Stimulated activated CD8-positive, alpha-beta memory T cell treated with anti-CD3 and anti-CD28 coated beads, Interleukin-2, amount 100 ng/mL, for 1 hour (primary cell): Measurements from ENCODE around the gene DYNC1H1.
"Not testable (repeated sequence)": the region's sequence is repeated elsewhere in the genome, so short reads cannot be mapped to it uniquely, and the experiment has no call there.

Source experiments
- DNase-seq, 2 donors: peaks; one replicate each; pipeline ENCODE4 v3.0.0-alpha.2; 2020; ENCODE audit warnings: low read depth in 2 of 2

DYNC1H1 gene

GRCh38 chr14:101963656-101964296 lies 597 bp upstream of the DYNC1H1 start:
- no peak for DNase-seq

- peak; percentile 27 to 28 for DNase-seq
Measured at GRCh38 chr14:101965181-101965544, 790 bp downstream of the DYNC1H1 start.

GRCh38 chr14:101965770-101966722 lies 1.7 kb downstream of the DYNC1H1 start:
- no peak for DNase-seq

GRCh38 chr14:101966742-101967141 lies 2.4 kb downstream of the DYNC1H1 start:
- DNase-seq = no peak

- DNase-seq = no peak
Measured at GRCh38 chr14:101968186-101968585, 3.8 kb downstream of the DYNC1H1 start.

- no peak for DNase-seq
Measured at GRCh38 chr14:101969481-101969880, 5.1 kb downstream of the DYNC1H1 start.

- no peak for DNase-seq
Measured at GRCh38 chr14:101970830-101971400, 6.5 kb downstream of the DYNC1H1 start.

GRCh38 chr14:101971458-101971857 lies 7.1 kb downstream of the DYNC1H1 start:
- not testable (repeated sequence) for DNase-seq

- DNase-seq = no peak
Measured at GRCh38 chr14:101972126-101972866, 7.9 kb downstream of the DYNC1H1 start.

- no peak for DNase-seq
Measured at GRCh38 chr14:101973356-101973755, 9.0 kb downstream of the DYNC1H1 start.

GRCh38 chr14:101975231-101975630 lies 10.9 kb downstream of the DYNC1H1 start:
- no peak for DNase-seq

GRCh38 chr14:101977311-101978071 lies 13.1 kb downstream of the DYNC1H1 start:
- no peak for DNase-seq

- no peak for DNase-seq
Measured at GRCh38 chr14:101979666-101980065, 15.3 kb downstream of the DYNC1H1 start.

- no peak for DNase-seq
Measured at GRCh38 chr14:101980251-101980650, 15.9 kb downstream of the DYNC1H1 start.

- DNase-seq = no peak
Measured at GRCh38 chr14:101980700-101981099, 16.3 kb downstream of the DYNC1H1 start.

- DNase-seq = no peak
Measured at GRCh38 chr14:101982621-101983020, 18.2 kb downstream of the DYNC1H1 start.

GRCh38 chr14:101984831-101985230 lies 20.5 kb downstream of the DYNC1H1 start:
- not testable (repeated sequence) for DNase-seq

- DNase-seq = no peak
Measured at GRCh38 chr14:101985957-101986356, 21.6 kb downstream of the DYNC1H1 start.

- DNase-seq = no peak
Measured at GRCh38 chr14:101986953-101987352, 22.6 kb downstream of the DYNC1H1 start.

GRCh38 chr14:101988377-101988776 lies 24.0 kb downstream of the DYNC1H1 start:
- no peak for DNase-seq

- DNase-seq = no peak
Measured at GRCh38 chr14:101991352-101991751, 27.0 kb downstream of the DYNC1H1 start.
